GM12878 (cell line): ENCODE data around the gene VWA3A. TPM values are rescaled to one million over a fixed set of nuclear protein-coding genes. Genes with fewer than 3 reads are reported as not detected.

ENCODE experiments used
- GABPA ChIP-seq: IDR thresholded peaks from 2 replicates; pipeline ENCODE4 v1.6.1; 2014; ENCODE audit warnings: antibody characterized with exemption, low read depth, mild to moderate bottlenecking, inconsistent platforms
- MXI1 ChIP-seq: fragments of 150-350 bp; IDR thresholded peaks from 2 replicates; pipeline ENCODE4 v1.6.1; 2011; ENCODE audit warnings: low read depth, mild to moderate bottlenecking, inconsistent platforms, low read length, improper control_type of control experiment
- POLR2AphosphoS2 ChIP-seq: IDR thresholded peaks from 2 replicates; pipeline ENCODE4 v1.6.1; 2011; ENCODE audit warnings: low read depth, mild to moderate bottlenecking, low read length, improper control_type of control experiment, moderate library complexity
- POU2F2 ChIP-seq: IDR thresholded peaks from 3 replicates; pipeline ENCODE4 v1.6.1; 2011; ENCODE audit warnings: low read depth, mild to moderate bottlenecking, low read length, borderline replicate concordance
- SKIL ChIP-seq: fragments of 450-650 bp; IDR thresholded peaks from 2 replicates; pipeline ENCODE4 v1.6.1; 2017; ENCODE audit warnings: mild to moderate bottlenecking, low read depth, inconsistent platforms; ENCODE audit not compliant: poor library complexity, severe bottlenecking
- SMAD5 ChIP-seq: IDR thresholded peaks from 2 replicates; pipeline ENCODE4 v1.6.1; 2016; ENCODE audit warnings: antibody characterized with exemption, low read depth
- SREBF1 ChIP-seq: IDR thresholded peaks from 2 replicates; pipeline ENCODE4 v1.6.1; 2012; ENCODE audit warnings: mild to moderate bottlenecking, low read length
- ZNF592 ChIP-seq: fragments of 450-650 bp; IDR thresholded peaks from 2 replicates; pipeline ENCODE4 v1.6.1; 2017; ENCODE audit warnings: mild to moderate bottlenecking, moderate library complexity
- polyA plus RNA-seq, 11 experiments: library from polyadenylated mRNA; depleted of rRNA in 4 of 11; unstranded in 6 of 11; stranded (reverse) in 5 of 11; fragments of >200 nt; fragmentation: Nextera tagmentation in 4 of 11; fragmentation: Illumina TruSeq in 1 of 11; extraction: Ambion mirVana in 4 of 11; extraction: Trizol in 1 of 11; gene quantifications; 1 replicate in 1 of 11; 2 replicates in 10 of 11; pipeline versions ENCODE4 v1.2.1 to v1.2.3, GENCODE V29; 2011 to 2016; ENCODE audit warnings: inconsistent platforms in 2 of 11, missing spikeins in 2 of 11, low read depth in 1 of 11
- total RNA-seq, 4 experiments: library from RNA; depleted of rRNA in 3 of 4; stranded (reverse); fragments of >200 nt in 3 of 4; fragmentation: Illumina TruSeq in 1 of 4; extraction: Trizol in 1 of 4; gene quantifications; 2 replicates each; pipeline versions ENCODE4 v1.2.1 to v1.2.3, GENCODE V29; 2013 to 2021

Gene VWA3A
- total and polyA plus RNA-seq, 10 of the 15 experiments (the other 5 are each of a cell fraction or from before 2014, with no cell fraction given), result 0.01 TPM; not detected in 9

GRCh38 chr16:22089910-22090309 lies 2.4 kb upstream of the VWA3A start (continued):
- no peak for TF ChIP-seq SREBF1
- TF ChIP-seq GABPA, result no peak
- no peak for TF ChIP-seq ZNF592
- no peak for TF ChIP-seq SKIL
- TF ChIP-seq MXI1, result no peak
- no peak for TF ChIP-seq POLR2AphosphoS2
- TF ChIP-seq SMAD5, result no peak
- no peak for TF ChIP-seq POU2F2
